ENCODE measurements around the gene IRX2. TPM values are rescaled to one million over a fixed set of nuclear protein-coding genes. Genes with fewer than 3 reads are reported as not detected.

The IRX2 gene
- total RNA-seq, 4 donors from 2014 or later, result 2.4 TPM; not detected in 3

- H3K9me3 ChIP-seq, result no peaks in the 10 kb centered on the region
- in situ Hi-C loops (cut with MboI; ENCODE audit: low sequenced_read_pairs in 4 of 4), result no loop called here
- no peak overlapping the region for H3K27ac ChIP-seq
- no peak for TF ChIP-seq CTCF (IDR thresholded peaks at IDR 0.05 in 4 of 5, conservative IDR thresholded peaks at IDR 0.05 in 1 of 5)
- no peak for TF ChIP-seq POLR2A (IDR thresholded peaks at IDR 0.05)
- H3K4me3 ChIP-seq, result no peak overlapping the region
- H3K27me3 ChIP-seq, result peaks cover 76 to 91% (median 89%) of the 10 kb centered on the region in 3 donors
- DNase-seq (no peak), ATAC-seq (no peak)
- no peaks in the 10 kb centered on the region for H3K36me3 ChIP-seq
- intact Hi-C loops (cut with DNase I; ENCODE audit: low total_unique reads), result no loop called here
- no peaks in the 10 kb centered on the region for H3K4me1 ChIP-seq
These were observed 8.4 kb downstream of the IRX2 start for GRCh38 chr5:2742921-2743679.

DNA sequence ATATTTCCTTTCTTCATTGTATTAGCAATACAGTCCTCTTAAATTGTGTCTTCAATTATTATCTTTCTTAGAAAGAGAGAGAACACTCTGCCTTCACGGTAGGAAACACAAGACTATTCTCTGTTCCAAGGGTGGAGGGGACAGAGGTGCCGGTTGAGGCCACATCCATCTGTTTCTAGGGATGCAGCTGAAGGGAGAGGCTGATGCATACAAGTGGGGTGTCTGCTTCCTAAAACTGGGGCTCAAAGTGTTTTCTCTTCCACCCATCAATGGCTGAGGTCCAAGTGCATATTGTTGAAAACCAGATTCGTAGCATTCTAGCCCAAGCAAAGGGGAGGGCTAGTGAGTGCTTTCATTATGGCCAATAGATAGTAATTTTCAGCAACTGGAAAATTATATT, 9.5 kb downstream of the IRX2 start:
- Histone ChIP-seq H3K4me1 (no peaks in the 10 kb centered on the region), H3K36me3 (no peaks in the 10 kb centered on the region), H3K27me3 (peaks cover 67 to 86% (median 84%) of the 10 kb centered on the region in 3 donors), H3K4me3 (no peak overlapping the region), H3K27ac (no peak overlapping the region), H3K9me3 (no peaks in the 10 kb centered on the region)
- in situ Hi-C loops (cut with MboI; ENCODE audit: low sequenced_read_pairs in 4 of 4) (no loop called here), intact Hi-C loops (cut with DNase I; ENCODE audit: low total_unique reads) (no loop called here)
- DNase-seq (no peak), ATAC-seq (no peak)
- TF ChIP-seq CTCF (IDR thresholded peaks at IDR 0.05 in 4 of 5, conservative IDR thresholded peaks at IDR 0.05 in 1 of 5) (no peak), POLR2A (IDR thresholded peaks at IDR 0.05) (no peak)

DNA sequence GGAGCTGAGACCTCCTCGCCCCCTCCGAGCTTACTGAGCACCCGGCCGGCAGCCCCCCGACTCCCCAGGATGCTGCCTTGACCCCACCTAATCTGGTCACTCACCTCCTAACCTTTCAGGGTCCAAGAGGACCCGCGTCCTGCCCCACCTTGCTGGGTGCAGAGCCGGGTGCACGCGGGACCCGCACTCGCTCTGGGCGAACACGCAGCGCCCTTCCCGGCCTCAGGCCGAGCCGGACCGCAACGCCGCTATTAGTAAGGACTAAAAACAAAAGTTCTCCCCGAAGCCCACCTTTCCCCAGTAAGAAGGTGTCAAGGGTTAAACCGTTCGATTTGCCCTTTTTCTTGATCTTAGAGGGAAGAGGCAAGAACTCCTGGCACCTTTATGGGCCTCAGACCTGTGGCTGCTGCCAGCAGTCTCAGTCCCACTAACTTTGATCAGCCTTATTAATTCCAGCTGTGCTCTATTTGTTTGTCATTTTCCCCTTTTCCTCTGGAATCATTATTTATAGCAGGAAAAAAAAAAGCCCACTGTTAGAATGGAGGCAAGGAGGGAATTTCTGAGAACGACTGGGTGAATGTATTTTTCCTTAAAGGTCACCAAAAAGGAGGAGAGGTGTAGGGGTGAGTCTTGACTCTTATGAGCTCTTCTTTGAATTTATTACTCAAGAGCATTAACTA, 10.5 kb downstream of the IRX2 start:
- H3K9me3 ChIP-seq, result no peaks in the 10 kb centered on the region
- intact Hi-C loops (cut with DNase I; ENCODE audit: low total_unique reads), result no loop called here

GRCh38 chr5:2740051-2740875, 11.2 kb downstream of the IRX2 start:
- ATAC-seq (no peak), DNase-seq (no peak)
- peak overlapping the region in 3 of 4 donors; percentile 33 to 46 (median 43) for H3K4me3 ChIP-seq
- peaks cover 58 to 74% (median 67%) of the 10 kb centered on the region in 3 donors for H3K27me3 ChIP-seq
- TF ChIP-seq CTCF (IDR thresholded peaks at IDR 0.05 in 4 of 5, conservative IDR thresholded peaks at IDR 0.05 in 1 of 5) (no peak), POLR2A (IDR thresholded peaks at IDR 0.05) (no peak)
- intact Hi-C loops (cut with DNase I; ENCODE audit: low total_unique reads) (no loop called here), in situ Hi-C loops (cut with MboI; ENCODE audit: low sequenced_read_pairs in 4 of 4) (no loop called here)
- H3K27ac ChIP-seq, result no peak overlapping the region
- no peaks in the 10 kb centered on the region for H3K36me3 ChIP-seq
- H3K4me1 ChIP-seq, result no peaks in the 10 kb centered on the region
- H3K9me3 ChIP-seq, result no peaks in the 10 kb centered on the region

More for the DNA sequence above, 10.5 kb downstream of the IRX2 start:
- TF ChIP-seq POLR2A (IDR thresholded peaks at IDR 0.05), result no peak
- no peak for TF ChIP-seq CTCF (IDR thresholded peaks at IDR 0.05 in 4 of 5, conservative IDR thresholded peaks at IDR 0.05 in 1 of 5)
- Histone ChIP-seq H3K27me3 (peaks cover 63 to 79% (median 74%) of the 10 kb centered on the region in 3 donors), H3K4me1 (no peaks in the 10 kb centered on the region), H3K4me3 (no peak overlapping the region), H3K27ac (no peak overlapping the region), H3K36me3 (no peaks in the 10 kb centered on the region)
- DNase-seq (no peak), ATAC-seq (no peak)
- in situ Hi-C loops (cut with MboI; ENCODE audit: low sequenced_read_pairs in 4 of 4), result no loop called here
